GM12878 (cell line): ENCODE measurements around the gene PPP1R9B. TPM values are rescaled to one million over a fixed set of nuclear protein-coding genes. Genes with fewer than 3 reads are reported as not detected.

Experiments used
- ATAC-seq: fragments of 200-7000 bp; cut with Tn5 transposase; 3 replicates; pipeline ENCODE4 v1.9.1; 2020; ENCODE audit warnings: mild to moderate bottlenecking, moderate library complexity
- BruUV-seq: library from RNA; stranded (reverse); fragments of 400-500 nt; replicated peaks from 2 replicates; lab custom pipeline; 2021; lab: Mats Ljungman, UMichigan
- CTCF ChIA-PET: fragments of 300-600 bp; sonication (Branson Sonifier 250); formaldehyde crosslinking; extraction: SDS; loops from one replicate; lab custom pipeline; 2021; ENCODE audit warnings: inconsistent platforms; lab: Yijun Ruan, JAX
- POLR2A ChIA-PET: fragments of 350-600 bp; formaldehyde crosslinking; extraction: SDS; loops from one replicate; lab custom pipeline; 2021; ENCODE audit warnings: inconsistent platforms; lab: Charles Lee
- RAD21 ChIA-PET: fragments of 300-600 bp; sonication (Branson Sonifier 250); formaldehyde crosslinking; loops from one replicate; lab custom pipeline; 2023; ENCODE audit warnings: antibody characterized with exemption; ENCODE audit not compliant: unreplicated experiment; lab: Charles Lee
- SMC1A ChIA-PET: fragments of 300-600 bp; sonication (Branson Sonifier 250); formaldehyde crosslinking; loops from one replicate; lab custom pipeline; 2023; ENCODE audit not compliant: unreplicated experiment, uncharacterized antibody; lab: Charles Lee
- DNase-seq: peaks from one replicate; pipeline ENCODE4 v3.0.0-alpha.2; 2011; ENCODE audit warnings: low read depth, low spot score
- FAIRE-seq: peaks from 3 replicates; lab custom pipeline; 2011; peaks lifted over from hg19 to GRCh38; lab: Jason Lieb, UNC
- H2AFZ ChIP-seq: 2 replicates; pipeline ENCODE4 v1.6.0; 2011; ENCODE audit warnings: low read depth, low read length, control low read depth; ENCODE audit not compliant: control insufficient read depth
- H3K27ac ChIP-seq: 2 replicates; pipeline ENCODE4 v1.5.1; 2011; ENCODE audit warnings: control low read depth; ENCODE audit not compliant: control insufficient read depth, insufficient read depth
- H3K27me3 ChIP-seq, 2 experiments: replicated peaks in 1 of 2; 2 replicates each; pipeline versions ENCODE4 v1.6.0 to v1.6.1; 2011; ENCODE audit warnings: low read length in 1 of 2; ENCODE audit not compliant: control insufficient read depth in 2 of 2, insufficient read depth in 2 of 2
- H3K36me3 ChIP-seq, 2 experiments: 2 replicates each; pipeline ENCODE4 v1.5.1; 2011; ENCODE audit warnings: low read length in 1 of 2; ENCODE audit not compliant: control insufficient read depth in 2 of 2, insufficient read depth in 2 of 2
- H3K4me1 ChIP-seq: 2 replicates; pipeline ENCODE4 v1.6.1; 2011; ENCODE audit warnings: mild to moderate bottlenecking, low read length, moderate library complexity, mixed read lengths; ENCODE audit not compliant: control insufficient read depth, insufficient read depth
- H3K4me2 ChIP-seq: 2 replicates; pipeline ENCODE4 v1.6.0; 2011; ENCODE audit warnings: control low read depth; ENCODE audit not compliant: control insufficient read depth, insufficient read depth
- H3K4me3 ChIP-seq: fragments of 200-600 bp; sonication (generic); 2 replicates; pipeline ENCODE4 v1.5.1; 2016
- H3K79me2 ChIP-seq: 2 replicates; pipeline ENCODE4 v1.6.0; 2011; ENCODE audit warnings: low read length; ENCODE audit not compliant: control insufficient read depth, insufficient read depth
- H3K9ac ChIP-seq: 2 replicates; pipeline ENCODE4 v1.8.0; 2011; ENCODE audit warnings: low read length, control low read depth, mixed read lengths; ENCODE audit not compliant: control insufficient read depth, insufficient read depth
- H3K9me3 ChIP-seq: replicated peaks from 3 replicates; pipeline ENCODE4 v1.5.1; 2011; ENCODE audit warnings: mild to moderate bottlenecking, low read length; ENCODE audit not compliant: control insufficient read depth, insufficient read depth
- H4K20me1 ChIP-seq: 2 replicates; pipeline ENCODE4 v1.6.0; 2011; ENCODE audit not compliant: control insufficient read depth, insufficient read depth
- BACH1 ChIP-seq: fragments of 450-650 bp; IDR thresholded peaks from 2 replicates; pipeline ENCODE4 v1.6.1; 2017; ENCODE audit warnings: mild to moderate bottlenecking, borderline replicate concordance
- BCL11A ChIP-seq: IDR thresholded peaks from 2 replicates; pipeline ENCODE4 v1.6.1; 2011; ENCODE audit warnings: low read depth, low read length
- CBFB ChIP-seq: IDR thresholded peaks from 2 replicates; pipeline ENCODE4 v1.6.1; 2016; ENCODE audit warnings: antibody characterized with exemption, low read depth
- CBX3 ChIP-seq: fragments of 200-600 bp; sonication (generic); IDR thresholded peaks from 2 replicates; pipeline ENCODE4 v1.6.1; 2016; ENCODE audit warnings: low read depth, borderline replicate concordance
- DPF2 ChIP-seq: fragments of 450-650 bp; IDR thresholded peaks from 2 replicates; pipeline ENCODE4 v1.6.1; 2017; ENCODE audit warnings: mild to moderate bottlenecking
- HDAC6 ChIP-seq: fragments of 200-600 bp; sonication (generic); IDR thresholded peaks from one replicate; pipeline ENCODE4 v1.8.0; 2017; ENCODE audit warnings: antibody characterized with exemption; ENCODE audit not compliant: unreplicated experiment
- LARP7 ChIP-seq: fragments of 450-650 bp; IDR thresholded peaks from 2 replicates; pipeline ENCODE4 v1.6.1; 2017; ENCODE audit warnings: mild to moderate bottlenecking
- MYC ChIP-seq: IDR thresholded peaks from 2 replicates; pipeline ENCODE4 v1.6.1; 2011; ENCODE audit warnings: mild to moderate bottlenecking, low read length, moderate library complexity, inconsistent platforms; ENCODE audit not compliant: insufficient read depth, insufficient replicate concordance, insufficient read length, severe bottlenecking
- RFX5 ChIP-seq: IDR thresholded peaks from 2 replicates; pipeline ENCODE4 v1.6.1; 2011; ENCODE audit warnings: low read depth, low read length, improper control_type of control experiment
- RUNX3 ChIP-seq: IDR thresholded peaks from 2 replicates; pipeline ENCODE4 v1.6.1; 2012; ENCODE audit warnings: low read length, inconsistent platforms
- ZNF274 ChIP-seq: IDR thresholded peaks from one replicate; pipeline ENCODE4 v1.8.0; 2011; ENCODE audit not compliant: insufficient read length, insufficient read depth
- ZNF592 ChIP-seq: fragments of 450-650 bp; IDR thresholded peaks from 2 replicates; pipeline ENCODE4 v1.6.1; 2017; ENCODE audit warnings: mild to moderate bottlenecking, moderate library complexity
- WGBS: methylation state at CpG from one replicate; pipeline ENCODE4 v1.1.6; 2016; ENCODE audit warnings: low lambda C conversion rate; ENCODE audit not compliant: insufficient replicate concordance, insufficient coverage; ENCODE audit errors: missing lambda C conversion rate; 5-methylcytosine and 5-hydroxymethylcytosine counted together
- in situ Hi-C: fragments of 300-500 bp; cut with MboI; formaldehyde crosslinking; loops from 9 replicates; pipeline ENCODE4 v1.14.3; 2018; ENCODE audit warnings: mixed read lengths
- intact Hi-C: fragments of 100-400 bp; cut with micrococcal nuclease; formaldehyde crosslinking; loops from one replicate; pipeline ENCODE4 v1.14.2; 2022; ENCODE audit not compliant: unreplicated experiment
- polyA plus RNA-seq, 11 experiments: library from polyadenylated mRNA; depleted of rRNA in 4 of 11; unstranded in 6 of 11; stranded (reverse) in 5 of 11; fragments of >200 nt; fragmentation: Nextera tagmentation in 4 of 11; fragmentation: Illumina TruSeq in 1 of 11; extraction: Ambion mirVana in 4 of 11; extraction: Trizol in 1 of 11; gene quantifications; 1 replicate in 1 of 11; 2 replicates in 10 of 11; pipeline versions ENCODE4 v1.2.1 to v1.2.3, GENCODE V29; 2011 to 2016; ENCODE audit warnings: inconsistent platforms in 2 of 11, missing spikeins in 2 of 11, low read depth in 1 of 11
- total RNA-seq, 4 experiments: library from RNA; depleted of rRNA in 3 of 4; stranded (reverse); fragments of >200 nt in 3 of 4; fragmentation: Illumina TruSeq in 1 of 4; extraction: Trizol in 1 of 4; gene quantifications; 2 replicates each; pipeline versions ENCODE4 v1.2.1 to v1.2.3, GENCODE V29; 2013 to 2021
- TF ChIP-seq, protein P1 (sequence below): fragments of 450-650 bp; IDR thresholded peaks from 2 replicates; pipeline ENCODE4 v1.6.1; 2018; ENCODE audit warnings: borderline replicate concordance, mild to moderate bottlenecking; ENCODE audit not compliant: partially characterized antibody
- TF ChIP-seq, protein P2 (sequence below): IDR thresholded peaks from 2 replicates; pipeline ENCODE4 v1.6.1; 2011; ENCODE audit warnings: borderline replicate concordance, low read depth, mild to moderate bottlenecking, moderate library complexity, low read length; ENCODE audit not compliant: insufficient read depth, poor library complexity, severe bottlenecking
- TF ChIP-seq, protein P3 (sequence below): fragments of 450-650 bp; IDR thresholded peaks from 2 replicates; pipeline ENCODE4 v1.6.1; 2016; ENCODE audit warnings: mild to moderate bottlenecking

PPP1R9B gene
- total and polyA plus RNA-seq, 10 of the 15 experiments (the other 5 are each of a cell fraction or from before 2014, with no cell fraction given): 0.20 to 107 (median 37.5) TPM

GRCh38 chr17:50120475-50121253, 29.8 kb downstream of the PPP1R9B start:
- in situ Hi-C loops: no loop called here
- Histone ChIP-seq H3K36me3 (no peaks in the 10 kb centered on the region), H3K9me3 (no peaks in the 10 kb centered on the region), H3K9ac (no peak overlapping the region), H3K27me3 (peaks cover 6 to 7% of the 10 kb centered on the region in 2 experiments; a peak in 3 of 4 replicates), H2AFZ (no peak overlapping the region), H3K4me3 (no peak overlapping the region), H3K79me2 (no peaks in the 10 kb centered on the region), H3K4me1 (no peaks in the 10 kb centered on the region), H3K4me2 (no peak overlapping the region), H3K27ac (no peak overlapping the region), H4K20me1 (no peaks in the 10 kb centered on the region)
- CTCF ChIA-PET: interaction anchor here (1.0 to 5.0 kb wide), 6 partner anchors 12 to 78 kb away, joined by 3 to 21 read pairs (median 6); partner anchors contain the start of gene PDK2
- 11% methylated on average over 7 of the region's 7 CpGs for WGBS
- no TSS peak for BruUV-seq
- TF ChIP-seq RUNX3 (no peak), CBFB (no peak), RFX5 (no peak), BCL11A (no peak), LARP7 (no peak), MYC (no peak), ZNF592 (no peak), CBX3 (no peak), BACH1 (no peak), DPF2 (no peak), ZNF274 (no peak), HDAC6 (no peak)
- TF ChIP-seq, protein P1, sequence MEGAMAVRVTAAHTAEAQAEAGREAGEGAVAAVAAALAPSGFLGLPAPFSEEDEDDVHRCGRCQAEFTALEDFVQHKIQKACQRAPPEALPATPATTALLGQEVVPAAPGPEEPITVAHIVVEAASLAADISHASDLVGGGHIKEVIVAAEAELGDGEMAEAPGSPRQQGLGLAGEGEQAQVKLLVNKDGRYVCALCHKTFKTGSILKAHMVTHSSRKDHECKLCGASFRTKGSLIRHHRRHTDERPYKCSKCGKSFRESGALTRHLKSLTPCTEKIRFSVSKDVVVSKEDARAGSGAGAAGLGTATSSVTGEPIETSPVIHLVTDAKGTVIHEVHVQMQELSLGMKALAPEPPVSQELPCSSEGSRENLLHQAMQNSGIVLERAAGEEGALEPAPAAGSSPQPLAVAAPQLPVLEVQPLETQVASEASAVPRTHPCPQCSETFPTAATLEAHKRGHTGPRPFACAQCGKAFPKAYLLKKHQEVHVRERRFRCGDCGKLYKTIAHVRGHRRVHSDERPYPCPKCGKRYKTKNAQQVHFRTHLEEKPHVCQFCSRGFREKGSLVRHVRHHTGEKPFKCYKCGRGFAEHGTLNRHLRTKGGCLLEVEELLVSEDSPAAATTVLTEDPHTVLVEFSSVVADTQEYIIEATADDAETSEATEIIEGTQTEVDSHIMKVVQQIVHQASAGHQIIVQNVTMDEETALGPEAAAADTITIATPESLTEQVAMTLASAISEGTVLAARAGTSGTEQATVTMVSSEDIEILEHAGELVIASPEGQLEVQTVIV: no peak
- TF ChIP-seq, protein P2, sequence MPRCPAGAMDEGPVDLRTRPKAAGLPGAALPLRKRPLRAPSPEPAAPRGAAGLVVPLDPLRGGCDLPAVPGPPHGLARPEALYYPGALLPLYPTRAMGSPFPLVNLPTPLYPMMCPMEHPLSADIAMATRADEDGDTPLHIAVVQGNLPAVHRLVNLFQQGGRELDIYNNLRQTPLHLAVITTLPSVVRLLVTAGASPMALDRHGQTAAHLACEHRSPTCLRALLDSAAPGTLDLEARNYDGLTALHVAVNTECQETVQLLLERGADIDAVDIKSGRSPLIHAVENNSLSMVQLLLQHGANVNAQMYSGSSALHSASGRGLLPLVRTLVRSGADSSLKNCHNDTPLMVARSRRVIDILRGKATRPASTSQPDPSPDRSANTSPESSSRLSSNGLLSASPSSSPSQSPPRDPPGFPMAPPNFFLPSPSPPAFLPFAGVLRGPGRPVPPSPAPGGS: no peak
- TF ChIP-seq, protein P3, sequence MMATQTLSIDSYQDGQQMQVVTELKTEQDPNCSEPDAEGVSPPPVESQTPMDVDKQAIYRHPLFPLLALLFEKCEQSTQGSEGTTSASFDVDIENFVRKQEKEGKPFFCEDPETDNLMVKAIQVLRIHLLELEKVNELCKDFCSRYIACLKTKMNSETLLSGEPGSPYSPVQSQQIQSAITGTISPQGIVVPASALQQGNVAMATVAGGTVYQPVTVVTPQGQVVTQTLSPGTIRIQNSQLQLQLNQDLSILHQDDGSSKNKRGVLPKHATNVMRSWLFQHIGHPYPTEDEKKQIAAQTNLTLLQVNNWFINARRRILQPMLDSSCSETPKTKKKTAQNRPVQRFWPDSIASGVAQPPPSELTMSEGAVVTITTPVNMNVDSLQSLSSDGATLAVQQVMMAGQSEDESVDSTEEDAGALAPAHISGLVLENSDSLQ: no peak
- POLR2A ChIA-PET: no interaction called here
- intact Hi-C loops: no loop called here
- SMC1A ChIA-PET: interaction anchor here (1.9 kb wide), 1 partner anchor 19 kb away, joined by 6 read pairs; no protein-coding TSS in a partner anchor
- ATAC-seq (no peak), DNase-seq (no peak), FAIRE-seq (no peak)
- RAD21 ChIA-PET: no interaction called here
